K562 (cell line): ENCODE measurements around the gene RNF41. TPM values are rescaled to one million over a fixed set of nuclear protein-coding genes. Genes with fewer than 3 reads are reported as not detected.

ENCODE experiments used
- FOXJ3 ChIP-seq: sonication (generic); formaldehyde crosslinking; IDR thresholded peaks from 2 replicates; pipeline ENCODE4 v1.4.0; 2020; ENCODE audit warnings: mild to moderate bottlenecking, missing genetic modification reagents
- KLF10 ChIP-seq: fragments of 250-450 bp; sonication (Bioruptor Pico); IDR thresholded peaks from 2 replicates; pipeline ENCODE4 v1.6.1; 2021; ENCODE audit warnings: matching md5 sums
- MCM3 ChIP-seq: fragments of 450-650 bp; IDR thresholded peaks from 2 replicates; pipeline ENCODE4 v1.6.1; 2016
- NFATC3 ChIP-seq: fragments of 450-650 bp; IDR thresholded peaks from 2 replicates; pipeline ENCODE4 v1.6.1; 2017; ENCODE audit warnings: mild to moderate bottlenecking
- RB1 ChIP-seq: fragments of 450-650 bp; IDR thresholded peaks from 2 replicates; pipeline ENCODE4 v1.6.1; 2017; ENCODE audit warnings: low read depth, mild to moderate bottlenecking
- RBFOX2 ChIP-seq: fragments of 200-400 bp; formaldehyde crosslinking; IDR thresholded peaks from 2 replicates; pipeline ENCODE4 v1.6.1; 2017; ENCODE audit warnings: low read depth, mild to moderate bottlenecking, low read length, moderate library complexity
- polyA plus RNA-seq, 8 experiments: library from polyadenylated mRNA; depleted of rRNA in 4 of 8; stranded (reverse) in 5 of 8; unstranded in 3 of 8; fragments of >200 nt; fragmentation: Nextera tagmentation in 2 of 8; fragmentation: Illumina TruSeq in 1 of 8; extraction: Ambion mirVana in 2 of 8; extraction: Trizol in 1 of 8; gene quantifications; 2 replicates each; pipeline versions ENCODE4 v1.2.1 to v1.2.3, GENCODE V29; 2011 to 2014; ENCODE audit warnings: inconsistent platforms in 1 of 8, missing spikeins in 1 of 8
- total RNA-seq, 7 experiments: library from RNA; depleted of rRNA in 6 of 7; stranded (reverse); fragments of >200 nt in 6 of 7; fragmentation: Illumina TruSeq in 2 of 7; extraction: Trizol in 2 of 7; gene quantifications; 2 replicates each; pipeline versions ENCODE4 v1.2.1 to v1.2.3, GENCODE V29; 2011 to 2021; ENCODE audit warnings: low replicate concordance in 1 of 7
- TF ChIP-seq, protein P1 (sequence below), 3 experiments: fragments of 200-800 bp in 1 of 3; fragments of 250-450 bp in 1 of 3; fragments of 450-650 bp in 1 of 3; sonication (Bioruptor Pico) in 1 of 3; sonication (Bioruptor generic) in 1 of 3; formaldehyde crosslinking in 1 of 3; IDR thresholded peaks; 2 replicates each; pipeline versions ENCODE4 v1.6.1 to v1.8.0; 2016 to 2022; ENCODE audit warnings: mild to moderate bottlenecking in 2 of 3, missing genetic modification characterization in 2 of 3, missing compliant biosample characterization in 1 of 3, moderate library complexity in 1 of 3
- TF ChIP-seq, protein P2 (sequence below): fragments of 200-800 bp; sonication (Bioruptor generic); IDR thresholded peaks from 2 replicates; pipeline ENCODE4 v1.6.1; 2017; ENCODE audit warnings: missing genetic modification characterization, missing compliant biosample characterization
- TF ChIP-seq, protein P3 (sequence below), 2 experiments: fragments of 450-650 bp; formaldehyde crosslinking in 1 of 2; IDR thresholded peaks; 2 replicates each; pipeline versions ENCODE4 v1.4.0 to v1.6.1; 2014 to 2020; ENCODE audit warnings: mild to moderate bottlenecking in 2 of 2, borderline replicate concordance in 1 of 2, low read depth in 1 of 2
- TF ChIP-seq, protein P4 (sequence below): sonication (generic); formaldehyde crosslinking; IDR thresholded peaks from 2 replicates; pipeline ENCODE4 v1.8.0; 2022; ENCODE audit warnings: mild to moderate bottlenecking, low read depth, missing genetic modification reagents

The RNF41 gene
- total and polyA plus RNA-seq, 9 of the 15 experiments (the other 6 are each of a cell fraction or from before 2014, with no cell fraction given) = 28.2 to 46.8 (median 33.8) TPM

DNA sequence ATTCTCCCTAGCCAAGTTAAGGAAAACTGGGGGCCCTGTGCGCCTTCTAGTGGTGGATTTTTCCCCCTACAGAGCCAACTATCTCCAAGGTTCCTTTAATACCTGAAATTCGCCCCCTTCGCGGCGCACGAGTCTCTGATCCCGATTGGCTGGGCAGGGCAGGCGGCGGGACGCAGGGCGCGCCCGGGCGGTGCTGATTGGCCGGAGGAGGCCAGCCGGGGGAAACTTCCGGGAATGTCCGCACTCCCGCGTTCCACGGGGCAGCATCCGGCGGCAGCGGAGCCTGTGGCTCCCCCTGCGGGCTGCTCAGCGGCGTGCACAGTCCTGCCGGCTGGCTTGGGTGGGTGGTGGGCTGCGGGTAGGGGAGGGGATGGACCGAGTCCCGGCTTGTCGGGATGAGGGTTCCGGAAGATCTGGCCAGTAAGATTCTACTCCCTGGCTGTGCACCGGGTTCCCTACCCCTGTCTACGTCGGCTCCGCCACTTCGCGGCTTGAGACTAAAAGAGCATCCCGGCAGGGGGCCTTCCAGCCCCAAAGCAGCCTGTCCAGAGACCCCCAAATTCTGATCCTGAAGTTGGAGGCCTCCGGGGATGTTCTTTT is 2.5 kb upstream of the RNF41 start, which contains the start of gene NABP2 (continued):
- TF ChIP-seq, protein P1, sequence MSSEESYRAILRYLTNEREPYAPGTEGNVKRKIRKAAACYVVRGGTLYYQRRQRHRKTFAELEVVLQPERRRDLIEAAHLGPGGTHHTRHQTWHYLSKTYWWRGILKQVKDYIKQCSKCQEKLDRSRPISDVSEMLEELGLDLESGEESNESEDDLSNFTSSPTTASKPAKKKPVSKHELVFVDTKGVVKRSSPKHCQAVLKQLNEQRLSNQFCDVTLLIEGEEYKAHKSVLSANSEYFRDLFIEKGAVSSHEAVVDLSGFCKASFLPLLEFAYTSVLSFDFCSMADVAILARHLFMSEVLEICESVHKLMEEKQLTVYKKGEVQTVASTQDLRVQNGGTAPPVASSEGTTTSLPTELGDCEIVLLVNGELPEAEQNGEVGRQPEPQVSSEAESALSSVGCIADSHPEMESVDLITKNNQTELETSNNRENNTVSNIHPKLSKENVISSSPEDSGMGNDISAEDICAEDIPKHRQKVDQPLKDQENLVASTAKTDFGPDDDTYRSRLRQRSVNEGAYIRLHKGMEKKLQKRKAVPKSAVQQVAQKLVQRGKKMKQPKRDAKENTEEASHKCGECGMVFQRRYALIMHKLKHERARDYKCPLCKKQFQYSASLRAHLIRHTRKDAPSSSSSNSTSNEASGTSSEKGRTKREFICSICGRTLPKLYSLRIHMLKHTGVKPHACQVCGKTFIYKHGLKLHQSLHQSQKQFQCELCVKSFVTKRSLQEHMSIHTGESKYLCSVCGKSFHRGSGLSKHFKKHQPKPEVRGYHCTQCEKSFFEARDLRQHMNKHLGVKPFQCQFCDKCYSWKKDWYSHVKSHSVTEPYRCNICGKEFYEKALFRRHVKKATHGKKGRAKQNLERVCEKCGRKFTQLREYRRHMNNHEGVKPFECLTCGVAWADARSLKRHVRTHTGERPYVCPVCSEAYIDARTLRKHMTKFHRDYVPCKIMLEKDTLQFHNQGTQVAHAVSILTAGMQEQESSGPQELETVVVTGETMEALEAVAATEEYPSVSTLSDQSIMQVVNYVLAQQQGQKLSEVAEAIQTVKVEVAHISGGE (CRISPR knock-in tag; IDR thresholded peaks at IDR 0.05) = peak; percentile 60 to 91 (median 61); a peak in 4 of 6 replicates
- no peak for TF ChIP-seq KLF10
- peak; percentile 82 for TF ChIP-seq RBFOX2
- no peak for TF ChIP-seq MCM3
- peak; percentile 97 for TF ChIP-seq RB1
- TF ChIP-seq, protein P2, sequence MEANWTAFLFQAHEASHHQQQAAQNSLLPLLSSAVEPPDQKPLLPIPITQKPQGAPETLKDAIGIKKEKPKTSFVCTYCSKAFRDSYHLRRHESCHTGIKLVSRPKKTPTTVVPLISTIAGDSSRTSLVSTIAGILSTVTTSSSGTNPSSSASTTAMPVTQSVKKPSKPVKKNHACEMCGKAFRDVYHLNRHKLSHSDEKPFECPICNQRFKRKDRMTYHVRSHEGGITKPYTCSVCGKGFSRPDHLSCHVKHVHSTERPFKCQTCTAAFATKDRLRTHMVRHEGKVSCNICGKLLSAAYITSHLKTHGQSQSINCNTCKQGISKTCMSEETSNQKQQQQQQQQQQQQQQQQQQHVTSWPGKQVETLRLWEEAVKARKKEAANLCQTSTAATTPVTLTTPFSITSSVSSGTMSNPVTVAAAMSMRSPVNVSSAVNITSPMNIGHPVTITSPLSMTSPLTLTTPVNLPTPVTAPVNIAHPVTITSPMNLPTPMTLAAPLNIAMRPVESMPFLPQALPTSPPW = peak; percentile 75
- no peak for TF ChIP-seq FOXJ3 (CRISPR knock-in tag)
- TF ChIP-seq, protein P3, sequence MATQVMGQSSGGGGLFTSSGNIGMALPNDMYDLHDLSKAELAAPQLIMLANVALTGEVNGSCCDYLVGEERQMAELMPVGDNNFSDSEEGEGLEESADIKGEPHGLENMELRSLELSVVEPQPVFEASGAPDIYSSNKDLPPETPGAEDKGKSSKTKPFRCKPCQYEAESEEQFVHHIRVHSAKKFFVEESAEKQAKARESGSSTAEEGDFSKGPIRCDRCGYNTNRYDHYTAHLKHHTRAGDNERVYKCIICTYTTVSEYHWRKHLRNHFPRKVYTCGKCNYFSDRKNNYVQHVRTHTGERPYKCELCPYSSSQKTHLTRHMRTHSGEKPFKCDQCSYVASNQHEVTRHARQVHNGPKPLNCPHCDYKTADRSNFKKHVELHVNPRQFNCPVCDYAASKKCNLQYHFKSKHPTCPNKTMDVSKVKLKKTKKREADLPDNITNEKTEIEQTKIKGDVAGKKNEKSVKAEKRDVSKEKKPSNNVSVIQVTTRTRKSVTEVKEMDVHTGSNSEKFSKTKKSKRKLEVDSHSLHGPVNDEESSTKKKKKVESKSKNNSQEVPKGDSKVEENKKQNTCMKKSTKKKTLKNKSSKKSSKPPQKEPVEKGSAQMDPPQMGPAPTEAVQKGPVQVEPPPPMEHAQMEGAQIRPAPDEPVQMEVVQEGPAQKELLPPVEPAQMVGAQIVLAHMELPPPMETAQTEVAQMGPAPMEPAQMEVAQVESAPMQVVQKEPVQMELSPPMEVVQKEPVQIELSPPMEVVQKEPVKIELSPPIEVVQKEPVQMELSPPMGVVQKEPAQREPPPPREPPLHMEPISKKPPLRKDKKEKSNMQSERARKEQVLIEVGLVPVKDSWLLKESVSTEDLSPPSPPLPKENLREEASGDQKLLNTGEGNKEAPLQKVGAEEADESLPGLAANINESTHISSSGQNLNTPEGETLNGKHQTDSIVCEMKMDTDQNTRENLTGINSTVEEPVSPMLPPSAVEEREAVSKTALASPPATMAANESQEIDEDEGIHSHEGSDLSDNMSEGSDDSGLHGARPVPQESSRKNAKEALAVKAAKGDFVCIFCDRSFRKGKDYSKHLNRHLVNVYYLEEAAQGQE (IDR thresholded peaks at IDR 0.05; ENCODE audit: borderline replicate concordance) = peak; percentile 81
- TF ChIP-seq, protein P3 (CRISPR knock-in tag; IDR thresholded peaks at IDR 0.05; ENCODE audit: low read depth) = peak; percentile 80; the same call in 1 of the 2 replicates
- TF ChIP-seq, protein P4, sequence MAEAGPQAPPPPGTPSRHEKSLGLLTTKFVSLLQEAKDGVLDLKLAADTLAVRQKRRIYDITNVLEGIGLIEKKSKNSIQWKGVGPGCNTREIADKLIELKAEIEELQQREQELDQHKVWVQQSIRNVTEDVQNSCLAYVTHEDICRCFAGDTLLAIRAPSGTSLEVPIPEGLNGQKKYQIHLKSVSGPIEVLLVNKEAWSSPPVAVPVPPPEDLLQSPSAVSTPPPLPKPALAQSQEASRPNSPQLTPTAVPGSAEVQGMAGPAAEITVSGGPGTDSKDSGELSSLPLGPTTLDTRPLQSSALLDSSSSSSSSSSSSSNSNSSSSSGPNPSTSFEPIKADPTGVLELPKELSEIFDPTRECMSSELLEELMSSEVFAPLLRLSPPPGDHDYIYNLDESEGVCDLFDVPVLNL = peak; percentile 69
- no peak for TF ChIP-seq NFATC3
